Liver (tissue), 3 donors: ENCODE data around the gene CBLC.

Experiments
- CTCF ChIP-seq: fragments of 150-350 bp; IDR thresholded peaks from 2 replicates; pipeline ENCODE4 v1.5.1; 2017; ENCODE audit warnings: improper control_type of control experiment, low read depth, low read length; ENCODE audit not compliant: missing input control
- EGR1 ChIP-seq, 2 donors: IDR thresholded peaks; 2 replicates each; pipeline ENCODE4 v1.6.1; 2016 to 2018; ENCODE audit warnings: antibody characterized with exemption in 2 of 2, low read depth in 2 of 2
- GABPA ChIP-seq, 2 donors: IDR thresholded peaks in 1 of 2; conservative IDR thresholded peaks in 1 of 2; 2 replicates each; pipeline ENCODE4 v1.6.1; 2016; ENCODE audit warnings: antibody characterized with exemption in 2 of 2, mild to moderate bottlenecking in 1 of 2, moderate library complexity in 1 of 2
- JUND ChIP-seq, 2 donors: IDR thresholded peaks; 2 replicates each; pipeline ENCODE4 v1.6.1; 2016; ENCODE audit warnings: antibody characterized with exemption in 2 of 2
- MAX ChIP-seq: IDR thresholded peaks from 2 replicates; pipeline ENCODE4 v1.6.1; 2016; ENCODE audit warnings: antibody characterized with exemption
- RAD21 ChIP-seq, 2 donors: IDR thresholded peaks; 2 replicates each; pipeline ENCODE4 v1.6.1; 2016; ENCODE audit warnings: antibody characterized with exemption in 2 of 2, mild to moderate bottlenecking in 2 of 2
- REST ChIP-seq: IDR thresholded peaks from 2 replicates; pipeline ENCODE4 v1.6.1; 2016; ENCODE audit warnings: antibody characterized with exemption, mild to moderate bottlenecking
- SP1 ChIP-seq: IDR thresholded peaks from 2 replicates; pipeline ENCODE4 v1.6.1; 2018; ENCODE audit warnings: antibody characterized with exemption, mild to moderate bottlenecking
- YY1 ChIP-seq: IDR thresholded peaks from 2 replicates; pipeline ENCODE4 v1.6.1; 2016; ENCODE audit warnings: antibody characterized with exemption, mild to moderate bottlenecking
- donor health status: healthy.
- donor health status: healthy.

- TF ChIP-seq CTCF (no peak), JUND (IDR thresholded peaks at IDR 0.05) (no peak), RAD21 (IDR thresholded peaks at IDR 0.05) (no peak), YY1 (no peak), REST (no peak), SP1 (no peak), MAX (no peak), EGR1 (IDR thresholded peaks at IDR 0.05; ENCODE audit: low read depth in 2 of 2) (no peak), GABPA (IDR thresholded peaks at IDR 0.05 in 1 of 2, conservative IDR thresholded peaks at IDR 0.05 in 1 of 2) (no peak)
Observed at GRCh38 chr19:44803442-44804428, 26.0 kb downstream of the CBLC start.
